K562 (cell line): ENCODE measurements around the gene IMMP2L.

Experiments used
- ELF4 ChIP-seq: fragments of 450-650 bp; formaldehyde crosslinking; IDR thresholded peaks from 2 replicates; pipeline ENCODE4 v1.4.0; 2022; ENCODE audit warnings: missing genetic modification characterization
- MAFK ChIP-seq: IDR thresholded peaks from 2 replicates; pipeline ENCODE4 v1.6.1; 2011; ENCODE audit warnings: low read length, improper control_type of control experiment
- MYC ChIP-seq, 2 experiments: fragments of 250-450 bp in 1 of 2; sonication (Bioruptor Pico) in 1 of 2; IDR thresholded peaks; 2 replicates each; pipeline versions ENCODE4 v1.5.1 to v1.6.1; 2012 to 2021; ENCODE audit warnings: low read depth in 2 of 2, borderline replicate concordance in 1 of 2, improper control_type of control experiment in 1 of 2, low read length in 1 of 2, mild to moderate bottlenecking in 1 of 2, moderate library complexity in 1 of 2
- RNF2 ChIP-seq: sonication (generic); IDR thresholded peaks from 2 replicates; pipeline ENCODE4 v1.6.1; 2016
- TF ChIP-seq, protein P1 (sequence below): fragments of 450-650 bp; IDR thresholded peaks from 2 replicates; pipeline ENCODE4 v1.6.1; 2016

DNA sequence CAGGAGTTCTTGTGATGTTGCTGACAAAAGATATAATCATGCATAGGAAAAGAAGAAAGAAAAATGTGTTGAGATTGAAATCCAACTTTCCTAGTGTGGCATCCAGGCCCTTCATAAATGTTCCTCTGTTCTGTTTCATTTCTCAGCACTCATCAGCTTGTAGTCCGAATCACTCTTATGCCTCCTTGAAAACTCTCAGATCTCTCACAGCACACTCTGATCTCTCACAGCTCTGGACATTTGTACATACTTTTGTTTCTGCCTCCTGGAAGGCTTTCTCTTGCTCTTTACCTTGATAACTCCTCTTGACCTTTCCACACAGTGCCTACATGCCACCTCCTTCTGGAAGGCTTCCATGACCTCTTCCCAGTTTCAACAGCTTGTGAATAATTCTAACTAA is 880.4 kb downstream of the IMMP2L start:
- no peak for TF ChIP-seq RNF2
- no peak for TF ChIP-seq ELF4 (CRISPR knock-in tag)
- no peak for TF ChIP-seq MAFK
- no peak for TF ChIP-seq MYC (IDR thresholded peaks at IDR 0.05; ENCODE audit: low read depth, low read length)
- no peak for TF ChIP-seq MYC (CRISPR knock-in tag; IDR thresholded peaks at IDR 0.05; ENCODE audit: borderline replicate concordance, low read depth)
- TF ChIP-seq, protein P1, sequence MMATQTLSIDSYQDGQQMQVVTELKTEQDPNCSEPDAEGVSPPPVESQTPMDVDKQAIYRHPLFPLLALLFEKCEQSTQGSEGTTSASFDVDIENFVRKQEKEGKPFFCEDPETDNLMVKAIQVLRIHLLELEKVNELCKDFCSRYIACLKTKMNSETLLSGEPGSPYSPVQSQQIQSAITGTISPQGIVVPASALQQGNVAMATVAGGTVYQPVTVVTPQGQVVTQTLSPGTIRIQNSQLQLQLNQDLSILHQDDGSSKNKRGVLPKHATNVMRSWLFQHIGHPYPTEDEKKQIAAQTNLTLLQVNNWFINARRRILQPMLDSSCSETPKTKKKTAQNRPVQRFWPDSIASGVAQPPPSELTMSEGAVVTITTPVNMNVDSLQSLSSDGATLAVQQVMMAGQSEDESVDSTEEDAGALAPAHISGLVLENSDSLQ: no peak
